Effector CD4-positive, alpha-beta T cell (primary cell): ENCODE data around the gene TRIM46.
"Not testable (repeated sequence)": the region's sequence is repeated elsewhere in the genome, so short reads cannot be mapped to it uniquely, and the experiment has no call there.

Experiments
- DNase-seq: peaks from one replicate; pipeline ENCODE4 v3.0.0-alpha.2; 2020

TRIM46 gene

GRCh38 chr1:155232001-155232978, 58.6 kb downstream of the TRIM46 start:
- not testable (repeated sequence) for DNase-seq

GRCh38 chr1:155233502-155233901, 59.9 kb downstream of the TRIM46 start:
- DNase-seq: not testable (repeated sequence)
